IMR-90 (cell line): Measurements from ENCODE around the gene METTL27.

ENCODE experiments used
- CTCF ChIP-seq: conservative IDR thresholded peaks from 2 replicates; pipeline ENCODE4 v1.5.1; 2012; ENCODE audit warnings: mild to moderate bottlenecking, low read depth, low read length, improper control_type of control experiment
- POLR2A ChIP-seq: IDR thresholded peaks from 2 replicates; pipeline ENCODE4 v1.6.1; 2012; ENCODE audit warnings: mild to moderate bottlenecking, low read depth, low read length
- RAD21 ChIP-seq: IDR thresholded peaks from 2 replicates; pipeline ENCODE4 v1.6.1; 2012; ENCODE audit warnings: low read length, improper control_type of control experiment

GRCh38 chr7:73832806-73833205 lies 9.5 kb downstream of the METTL27 start:
- TF ChIP-seq CTCF (no peak), POLR2A (no peak), RAD21 (no peak)
